GM21576 (cell line): ENCODE data around the gene EPS8.

Experiments used
- ATAC-seq: cut with Tn5 transposase; IDR thresholded peaks from one replicate; pipeline ENCODE4 v1.9.1; 2021; ENCODE audit warnings: mild to moderate bottlenecking, moderate library complexity; ENCODE audit not compliant: unreplicated experiment

EPS8 gene

GRCh38 chr12:15800278-15800677 is 11.1 kb upstream of the EPS8 start:
- no peak for ATAC-seq

GRCh38 chr12:15797818-15798217 is 8.6 kb upstream of the EPS8 start:
- ATAC-seq: no peak

- no peak for ATAC-seq
Measured at GRCh38 chr12:15796493-15797141, 7.4 kb upstream of the EPS8 start.

GRCh38 chr12:15794836-15795235 is 5.6 kb upstream of the EPS8 start:
- ATAC-seq: no peak

GRCh38 chr12:15794196-15794595 is 5.0 kb upstream of the EPS8 start:
- no peak for ATAC-seq

GRCh38 chr12:15788233-15789219 is 662 bp downstream of the EPS8 start:
- ATAC-seq: peak; percentile 40

- no peak for ATAC-seq
Measured at GRCh38 chr12:15787778-15788177, 1.4 kb downstream of the EPS8 start.

- ATAC-seq: no peak
Measured at GRCh38 chr12:15786772-15787171, 2.4 kb downstream of the EPS8 start.

- ATAC-seq: no peak
Measured at GRCh38 chr12:15783288-15783687, 5.9 kb downstream of the EPS8 start.

GRCh38 chr12:15782667-15783066 is 6.5 kb downstream of the EPS8 start:
- ATAC-seq: no peak

GRCh38 chr12:15779925-15780324 is 9.3 kb downstream of the EPS8 start:
- ATAC-seq: no peak

GRCh38 chr12:15778126-15778525 is 11.1 kb downstream of the EPS8 start:
- ATAC-seq: no peak

- no peak for ATAC-seq
Measured at GRCh38 chr12:15777355-15778012, 11.7 kb downstream of the EPS8 start.

GRCh38 chr12:15776532-15776931 is 12.7 kb downstream of the EPS8 start:
- no peak for ATAC-seq

GRCh38 chr12:15774819-15775218 is 14.4 kb downstream of the EPS8 start:
- ATAC-seq: no peak

GRCh38 chr12:15772405-15773018 is 16.7 kb downstream of the EPS8 start:
- no peak for ATAC-seq

GRCh38 chr12:15770581-15770980 is 18.6 kb downstream of the EPS8 start:
- no peak for ATAC-seq

GRCh38 chr12:15770021-15770420 is 19.2 kb downstream of the EPS8 start:
- ATAC-seq: no peak

- no peak for ATAC-seq
Measured at GRCh38 chr12:15769586-15769985, 19.6 kb downstream of the EPS8 start.

GRCh38 chr12:15767301-15767700 is 21.9 kb downstream of the EPS8 start:
- no peak for ATAC-seq

GRCh38 chr12:15763328-15763727 is 25.9 kb downstream of the EPS8 start:
- ATAC-seq: no peak
